PFSK-1 (cell line): ENCODE results near the gene CACNA1D.

Experiments
- FOXP2 ChIP-seq: optimal IDR thresholded peaks from 2 replicates; pipeline ENCODE3; 2011; ENCODE audit warnings: borderline replicate concordance, control low read depth, inconsistent platforms; ENCODE audit not compliant: insufficient read depth; ENCODE audit errors: extremely low read length, extremely low read depth
- POLR2AphosphoS5 ChIP-seq: IDR thresholded peaks from 2 replicates; pipeline ENCODE4 v1.6.1; 2012; ENCODE audit warnings: low read depth, mild to moderate bottlenecking, control low read depth, low read length, moderate library complexity

DNA sequence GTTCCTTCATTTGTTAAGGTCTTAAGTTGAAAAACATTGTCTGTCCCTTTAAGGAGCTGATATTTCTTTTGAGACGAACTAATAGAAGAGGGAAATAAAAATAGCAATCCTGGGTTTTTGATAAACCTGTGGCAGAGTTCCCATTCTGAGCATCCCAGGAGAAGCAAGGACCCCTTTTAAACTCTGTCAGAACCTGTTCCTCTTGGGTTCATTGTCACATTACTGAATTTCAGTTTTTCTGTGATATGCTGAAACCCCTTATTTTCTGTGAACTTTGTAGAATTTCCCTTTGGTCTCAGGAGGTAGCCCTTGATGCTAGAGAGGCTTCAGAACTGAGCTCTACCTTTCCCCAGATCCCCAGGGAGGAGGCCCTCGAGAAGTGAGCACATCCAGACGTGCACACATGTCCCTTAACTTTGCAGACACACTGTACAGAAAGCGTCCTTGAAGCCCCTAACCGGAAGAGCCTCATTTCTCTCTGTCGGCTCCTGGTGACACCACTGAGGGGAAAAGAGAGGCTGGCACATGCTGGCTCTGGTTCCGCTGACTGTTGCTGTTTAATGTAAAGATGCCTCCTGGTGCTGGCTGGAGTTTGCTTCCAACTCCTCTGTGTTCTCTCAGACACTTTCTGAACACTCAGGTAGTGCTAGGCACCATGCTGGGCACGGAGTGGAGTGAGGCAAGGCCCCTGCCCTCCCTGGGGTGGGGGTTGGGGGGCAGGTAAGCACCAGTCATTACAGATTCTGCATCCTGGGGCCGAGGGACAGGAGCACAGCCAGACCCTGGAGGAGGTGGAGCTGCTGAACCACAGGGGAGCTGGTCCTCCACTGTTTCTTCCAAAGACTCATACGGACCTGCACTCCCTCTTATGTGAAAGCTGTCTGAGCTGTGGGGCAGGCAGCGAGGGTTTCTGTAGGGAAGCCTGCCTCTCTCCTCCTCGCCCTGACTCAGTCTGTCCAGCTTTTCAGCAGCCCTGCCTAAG is 274.4 kb downstream of the CACNA1D start:
- no peak for TF ChIP-seq POLR2AphosphoS5
- TF ChIP-seq FOXP2: no peak
